ENCODE measurements around the gene C17orf114.

C17orf114 gene

DNA sequence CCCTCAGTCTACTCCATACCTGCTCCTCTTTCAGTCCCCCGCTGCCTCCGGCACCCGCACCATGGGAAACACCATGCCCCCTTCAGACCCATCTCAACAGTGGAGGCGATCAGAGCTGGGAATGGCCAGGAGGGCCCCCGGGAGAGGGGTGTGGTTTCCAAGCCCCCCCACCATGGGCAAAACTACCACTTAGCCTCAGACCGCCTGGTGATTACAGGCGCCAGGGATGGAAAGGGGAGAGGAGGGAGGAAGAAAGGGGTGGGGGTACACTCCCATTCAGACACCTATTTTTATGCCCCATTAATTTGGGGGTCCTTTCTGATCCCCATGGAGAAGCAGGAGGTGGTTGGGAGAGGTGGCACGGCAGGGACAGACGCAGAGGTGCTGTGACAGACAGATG is at the start of gene C17orf114:
TSS of gene C17orf114 (minus strand) at position 101 of the 400 bp plus-strand sequence.
- H3K4me3 ChIP-seq (ENCODE audit: low read length), result no peak within 1 kb of the TSS
- H3K9me3 ChIP-seq (ENCODE audit: low read depth, low read length), result no peaks in the 10 kb centered on the region
- H3K27me3 ChIP-seq (ENCODE audit: insufficient read depth, low read length), result peaks cover 5% of the 10 kb centered on the region
- H3K4me1 ChIP-seq (ENCODE audit: insufficient read depth, low read length), result peaks cover 5% of the 10 kb centered on the region

DNA sequence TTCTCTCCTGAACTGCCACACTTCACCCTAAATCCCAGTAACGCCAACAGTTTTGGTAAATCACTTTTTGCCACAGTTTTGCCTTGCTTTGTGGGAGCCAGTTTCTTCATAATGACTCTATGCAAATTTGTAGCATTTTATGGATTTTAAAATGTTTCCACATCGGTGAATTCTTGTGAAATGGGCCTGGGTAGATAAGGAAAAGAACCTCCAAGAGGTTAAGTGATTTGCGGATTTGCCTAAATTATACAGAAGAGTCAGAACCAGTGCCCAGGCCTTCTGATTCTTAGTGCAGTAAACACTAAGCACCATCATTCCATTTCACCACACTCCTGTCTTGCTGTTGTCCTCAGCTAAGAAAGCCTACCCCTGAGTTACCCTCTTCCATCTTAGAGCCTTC is 49.0 kb upstream of the C17orf114 start:
- no peak overlapping the region for H3K4me3 ChIP-seq (ENCODE audit: low read length)
- H3K27me3 ChIP-seq (ENCODE audit: insufficient read depth, low read length), result no peaks in the 10 kb centered on the region
- H3K9me3 ChIP-seq (ENCODE audit: low read depth, low read length), result no peaks in the 10 kb centered on the region
- peaks cover 25% of the 10 kb centered on the region for H3K4me1 ChIP-seq (ENCODE audit: insufficient read depth, low read length)

DNA sequence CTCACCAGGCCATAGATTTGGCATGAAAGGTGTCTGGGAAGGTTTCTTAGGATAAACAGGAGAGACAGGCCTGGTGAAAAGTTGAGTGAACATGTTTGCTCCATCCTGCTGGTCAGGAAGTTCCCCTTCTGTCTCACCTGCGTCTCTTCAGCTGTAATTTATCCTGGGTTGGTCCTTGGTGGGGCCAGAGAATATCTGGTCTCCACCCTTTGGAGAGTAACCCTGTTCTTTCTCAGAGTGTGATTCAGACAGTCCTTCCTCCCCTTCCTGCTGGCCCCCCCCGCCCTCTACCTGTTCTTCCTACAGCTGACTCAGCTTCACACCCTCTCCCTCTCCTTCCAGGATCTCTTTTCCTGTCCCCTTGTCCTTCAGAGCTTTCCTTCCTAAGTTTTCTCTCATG is 48.1 kb upstream of the C17orf114 start:
- no peak overlapping the region for H3K4me3 ChIP-seq (ENCODE audit: low read length)

DNA sequence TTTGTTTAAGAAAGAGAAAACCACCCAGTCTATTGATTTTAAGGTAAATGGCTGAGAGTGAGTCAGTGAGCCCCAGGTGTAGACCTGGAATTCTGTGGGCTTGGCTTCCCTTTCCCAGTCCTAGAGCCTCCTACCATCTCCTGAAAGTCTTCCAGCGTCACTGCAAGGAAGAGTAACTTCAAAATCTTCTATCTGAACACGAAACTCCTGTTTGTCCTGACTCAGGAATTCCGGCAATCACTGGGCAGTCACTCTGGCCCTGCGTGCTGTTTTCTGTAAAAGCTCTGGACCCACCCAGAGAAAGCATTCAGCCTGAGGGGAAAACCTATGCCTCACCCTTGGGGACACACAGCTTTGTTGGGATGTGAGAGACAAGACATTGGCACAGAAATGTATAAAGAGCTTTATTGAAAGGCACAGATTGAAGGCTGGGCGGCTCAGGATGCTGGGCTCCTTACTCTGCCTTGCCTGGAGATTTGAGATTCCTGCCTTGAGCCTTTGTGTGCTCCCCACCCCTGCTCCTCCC is 46.9 kb upstream of the C17orf114 start:
- peaks cover 45% of the 10 kb centered on the region for H3K4me1 ChIP-seq (ENCODE audit: insufficient read depth, low read length)
- H3K9me3 ChIP-seq (ENCODE audit: low read depth, low read length), result no peaks in the 10 kb centered on the region

More for the DNA sequence above, 48.1 kb upstream of the C17orf114 start:
- no peaks in the 10 kb centered on the region for H3K27me3 ChIP-seq (ENCODE audit: insufficient read depth, low read length)
- no peaks in the 10 kb centered on the region for H3K9me3 ChIP-seq (ENCODE audit: low read depth, low read length)
- peaks cover 33% of the 10 kb centered on the region for H3K4me1 ChIP-seq (ENCODE audit: insufficient read depth, low read length)

DNA sequence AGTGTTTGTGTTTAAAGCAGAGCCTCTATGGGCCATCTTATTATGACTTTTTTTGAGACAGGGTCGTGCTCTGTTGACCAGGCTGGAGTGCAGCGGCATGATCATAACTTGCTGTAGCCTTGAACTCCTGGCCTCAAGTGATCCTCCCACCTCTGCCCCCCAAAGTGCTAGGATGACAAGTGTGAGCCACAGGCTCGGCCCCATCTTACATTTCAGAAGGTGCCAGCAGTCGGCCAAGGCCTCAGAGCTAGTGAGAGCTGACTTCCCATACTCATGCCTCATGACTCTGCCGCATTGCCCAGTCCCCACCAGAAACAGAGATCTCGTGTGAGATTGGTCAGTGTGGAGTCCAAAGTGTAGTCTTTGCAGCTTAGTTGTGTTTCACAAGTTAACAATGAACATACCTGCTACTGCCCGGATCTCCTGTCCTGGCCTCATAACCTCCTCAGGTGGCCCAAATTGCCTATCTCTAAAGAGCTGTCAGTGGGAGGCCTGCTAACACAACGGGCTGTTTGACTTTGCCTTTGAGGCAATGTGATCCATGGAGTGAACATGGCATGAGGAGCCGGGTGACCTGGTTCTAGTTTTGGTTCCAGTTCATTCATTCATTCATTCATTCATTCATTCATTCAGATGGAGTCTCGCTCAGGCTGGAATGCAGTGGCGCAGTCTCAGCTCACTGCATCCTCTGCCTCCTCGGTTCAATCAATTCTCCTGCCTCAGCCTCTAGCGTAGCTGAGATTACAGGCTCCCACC is 44.7 kb upstream of the C17orf114 start:
- Histone ChIP-seq H3K4me3 (ENCODE audit: low read length) (no peak overlapping the region), H3K9me3 (ENCODE audit: low read depth, low read length) (no peaks in the 10 kb centered on the region), H3K4me1 (ENCODE audit: insufficient read depth, low read length) (peaks cover 65% of the 10 kb centered on the region), H3K27me3 (ENCODE audit: insufficient read depth, low read length) (no peaks in the 10 kb centered on the region)

More for the DNA sequence above, 46.9 kb upstream of the C17orf114 start:
- Histone ChIP-seq H3K4me3 (ENCODE audit: low read length) (no peak overlapping the region), H3K27me3 (ENCODE audit: insufficient read depth, low read length) (no peaks in the 10 kb centered on the region)

DNA sequence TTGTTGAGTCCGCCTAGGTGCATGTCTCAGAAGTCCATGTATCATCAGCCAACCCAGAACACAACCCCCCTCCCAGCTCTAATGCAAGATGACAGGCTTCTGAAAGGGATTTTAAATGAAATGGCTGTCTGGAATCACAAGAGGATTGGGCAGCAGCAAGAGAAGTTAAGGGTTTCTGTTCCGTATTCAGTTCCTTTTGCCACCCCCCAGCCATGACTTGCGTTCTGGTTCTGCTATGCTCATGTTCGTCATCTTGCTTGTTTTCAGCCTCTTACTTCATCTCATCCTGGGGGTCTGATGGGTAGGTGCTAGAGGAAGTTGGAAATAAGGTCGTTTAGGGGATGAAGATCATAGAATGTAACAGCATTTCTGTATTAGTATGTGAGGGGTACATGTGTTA is 43.0 kb upstream of the C17orf114 start:
- Histone ChIP-seq H3K27me3 (ENCODE audit: insufficient read depth, low read length) (no peaks in the 10 kb centered on the region), H3K4me1 (ENCODE audit: insufficient read depth, low read length) (peaks cover 61% of the 10 kb centered on the region), H3K9me3 (ENCODE audit: low read depth, low read length) (no peaks in the 10 kb centered on the region), H3K4me3 (ENCODE audit: low read length) (no peak overlapping the region)

DNA sequence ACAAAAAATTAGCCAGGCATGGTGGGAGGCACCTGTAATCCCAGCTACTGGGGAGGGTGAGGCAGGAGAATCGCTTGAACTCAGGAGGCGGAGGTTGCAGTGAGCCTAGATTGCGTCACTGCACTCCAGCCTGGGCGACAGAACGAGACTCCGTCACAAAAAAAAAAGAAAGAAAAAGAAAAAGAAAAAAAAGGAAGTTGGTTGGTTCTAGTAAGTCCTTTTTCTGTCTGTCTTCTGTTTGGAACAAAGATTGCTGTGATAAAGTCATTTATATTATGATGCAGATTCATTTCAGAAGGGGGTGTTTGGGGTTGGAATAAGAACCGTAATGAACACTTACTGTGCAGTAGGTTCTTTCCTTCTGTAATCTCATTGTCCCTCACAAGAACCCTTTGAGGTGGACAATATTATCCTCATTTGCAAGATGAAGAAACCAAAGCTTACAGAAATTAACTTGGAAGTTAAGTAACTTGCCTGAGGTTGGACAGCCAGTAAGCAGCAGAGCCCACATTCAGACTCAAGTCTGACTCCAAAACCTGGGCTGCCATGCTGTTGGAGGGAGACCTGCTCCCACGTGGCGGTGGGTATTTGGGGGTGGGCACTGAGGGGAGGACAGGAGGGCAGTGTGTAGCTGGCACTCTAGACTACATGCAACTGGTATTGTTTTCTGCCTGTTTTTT is 41.3 kb upstream of the C17orf114 start:
- Histone ChIP-seq H3K4me1 (ENCODE audit: insufficient read depth, low read length) (peaks cover 57% of the 10 kb centered on the region), H3K4me3 (ENCODE audit: low read length) (no peak overlapping the region), H3K9me3 (ENCODE audit: low read depth, low read length) (no peaks in the 10 kb centered on the region), H3K27me3 (ENCODE audit: insufficient read depth, low read length) (no peaks in the 10 kb centered on the region)

DNA sequence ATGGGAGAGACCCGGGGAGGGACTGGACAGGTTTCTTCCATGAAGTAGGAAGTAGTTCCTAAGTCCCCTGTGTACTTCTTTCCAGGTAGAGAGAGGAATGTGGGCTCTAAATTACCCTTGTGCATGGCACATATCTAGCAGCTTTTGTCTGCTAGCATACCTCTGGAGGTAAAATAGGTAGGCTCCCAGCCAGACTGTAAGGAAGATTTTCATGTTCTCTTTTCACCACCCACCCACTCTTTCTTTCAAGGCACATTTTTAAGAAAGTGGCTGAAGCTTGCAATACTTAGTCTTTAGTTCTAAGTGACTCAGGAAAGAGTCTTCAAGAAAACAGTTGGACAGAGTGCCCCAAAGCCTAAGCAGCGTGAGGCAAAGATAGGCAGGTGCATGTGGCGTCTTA is 40.2 kb upstream of the C17orf114 start:
- Histone ChIP-seq H3K27me3 (ENCODE audit: insufficient read depth, low read length) (no peaks in the 10 kb centered on the region), H3K4me3 (ENCODE audit: low read length) (no peak overlapping the region), H3K4me1 (ENCODE audit: insufficient read depth, low read length) (peaks cover 57% of the 10 kb centered on the region), H3K9me3 (ENCODE audit: low read depth, low read length) (no peaks in the 10 kb centered on the region)

DNA sequence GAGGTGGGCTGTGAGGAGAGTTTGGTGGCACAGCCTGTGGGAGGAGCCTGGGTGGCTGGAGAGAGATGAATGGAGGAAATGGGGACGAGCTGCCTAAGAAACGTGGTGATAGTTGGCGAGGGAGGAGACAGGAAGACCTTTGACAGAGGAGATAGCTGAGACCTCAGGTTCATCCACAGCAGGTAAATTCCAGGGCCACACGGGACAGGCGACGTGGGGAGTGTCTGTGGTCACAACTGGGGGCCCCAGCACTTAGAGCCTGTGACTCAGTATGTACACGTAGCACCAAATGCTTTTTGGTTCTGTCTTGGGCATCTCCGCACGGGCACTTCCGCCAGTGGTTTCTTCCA is 38.7 kb upstream of the C17orf114 start:
- H3K27me3 ChIP-seq (ENCODE audit: insufficient read depth, low read length), result no peaks in the 10 kb centered on the region
- peaks cover 57% of the 10 kb centered on the region for H3K4me1 ChIP-seq (ENCODE audit: insufficient read depth, low read length)
- H3K4me3 ChIP-seq (ENCODE audit: low read length), result no peak overlapping the region

DNA sequence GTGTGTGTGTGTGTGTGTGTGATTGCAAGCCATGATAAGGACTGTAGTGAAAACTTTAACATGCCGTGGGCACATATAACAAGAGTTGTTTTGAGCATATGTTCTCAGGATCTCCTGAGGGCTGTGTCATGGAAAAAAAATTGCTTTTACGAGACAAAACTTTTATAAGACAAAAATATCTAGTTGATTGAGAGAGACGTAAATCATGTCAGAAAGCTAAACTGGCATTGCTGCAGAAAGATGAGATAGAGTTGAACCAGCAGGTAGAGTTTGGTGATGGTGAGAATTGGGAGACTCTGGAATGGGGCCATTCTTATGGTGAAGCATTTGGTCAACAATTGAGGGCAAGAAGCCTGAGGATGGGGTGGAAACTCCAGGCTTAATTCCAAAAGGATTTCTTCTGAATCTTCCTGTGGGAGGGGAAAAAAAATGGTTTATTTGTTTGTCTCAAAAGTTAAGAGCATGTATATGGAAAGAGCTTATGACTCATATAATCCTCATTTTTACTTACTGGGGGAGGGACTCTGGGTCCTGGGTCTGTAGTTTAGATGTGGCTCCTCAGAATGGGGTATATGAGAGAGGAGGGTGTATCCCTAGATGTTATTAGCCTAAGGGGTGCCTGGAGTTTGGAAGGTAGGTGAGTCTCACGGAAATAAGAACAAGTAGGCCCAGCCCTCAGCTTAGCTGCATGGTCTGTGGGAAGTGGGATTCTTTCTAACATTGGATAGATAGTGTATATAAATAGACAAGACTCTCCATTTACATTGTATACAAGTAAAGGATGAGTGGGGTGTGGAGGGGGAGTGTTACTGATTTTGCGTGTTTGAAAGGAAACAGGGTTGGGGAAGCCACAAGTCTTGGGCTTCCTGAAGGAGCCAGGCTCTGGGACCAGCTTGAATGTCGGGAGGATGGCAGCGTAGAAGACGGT is 38.1 kb upstream of the C17orf114 start:
- H3K4me3 ChIP-seq (ENCODE audit: low read length), result no peak overlapping the region
- H3K9me3 ChIP-seq (ENCODE audit: low read depth, low read length), result no peaks in the 10 kb centered on the region
- H3K27me3 ChIP-seq (ENCODE audit: insufficient read depth, low read length), result no peaks in the 10 kb centered on the region
- peaks cover 57% of the 10 kb centered on the region for H3K4me1 ChIP-seq (ENCODE audit: insufficient read depth, low read length)

More for the DNA sequence above, 38.7 kb upstream of the C17orf114 start:
- H3K9me3 ChIP-seq (ENCODE audit: low read depth, low read length), result no peaks in the 10 kb centered on the region

DNA sequence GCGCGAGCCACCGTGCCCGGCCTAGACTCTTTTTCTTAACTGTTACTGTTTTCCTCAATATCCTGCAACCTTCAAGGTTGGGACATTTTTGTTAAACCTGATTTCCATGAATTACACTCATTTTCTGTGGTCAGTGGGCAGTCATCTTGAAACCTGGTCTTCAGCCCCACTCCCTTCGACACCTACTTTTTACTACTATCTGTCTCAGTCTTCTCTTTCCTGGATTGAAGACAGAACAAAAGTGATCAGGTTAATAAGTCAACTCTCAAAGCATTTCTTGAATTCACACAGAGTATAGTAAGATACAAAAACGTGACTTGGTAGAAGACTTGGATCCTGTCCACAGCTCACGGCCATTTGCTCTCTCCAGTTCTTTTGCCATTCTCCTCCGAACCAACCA is 37.1 kb upstream of the C17orf114 start:
- Histone ChIP-seq H3K4me1 (ENCODE audit: insufficient read depth, low read length) (peaks cover 57% of the 10 kb centered on the region), H3K4me3 (ENCODE audit: low read length) (no peak overlapping the region), H3K27me3 (ENCODE audit: insufficient read depth, low read length) (no peaks in the 10 kb centered on the region), H3K9me3 (ENCODE audit: low read depth, low read length) (no peaks in the 10 kb centered on the region)

DNA sequence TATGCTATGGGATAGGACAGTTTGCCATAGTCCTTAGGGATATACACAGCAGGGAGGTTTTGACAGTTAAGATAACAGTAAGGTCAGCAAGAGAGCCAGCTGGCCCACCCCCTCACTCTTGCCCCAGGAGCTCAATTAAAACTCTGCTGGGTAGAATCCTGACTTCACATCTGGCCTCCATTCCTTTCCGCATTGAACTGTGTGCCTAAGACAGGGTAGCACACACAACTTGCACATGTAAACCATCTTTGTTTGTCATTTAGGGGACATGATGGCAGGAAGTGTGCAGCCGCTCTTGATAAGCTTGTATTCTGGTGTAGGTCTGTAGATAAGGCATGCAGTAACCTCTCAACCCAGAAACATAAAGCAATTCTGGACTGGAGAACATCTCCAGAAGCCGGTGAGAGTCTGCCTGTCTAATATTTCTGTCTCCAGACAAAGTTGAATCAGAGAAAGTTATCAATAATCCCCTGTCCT is 36.2 kb upstream of the C17orf114 start:
- no peaks in the 10 kb centered on the region for H3K27me3 ChIP-seq (ENCODE audit: insufficient read depth, low read length)
- H3K9me3 ChIP-seq (ENCODE audit: low read depth, low read length), result no peaks in the 10 kb centered on the region
- H3K4me3 ChIP-seq (ENCODE audit: low read length), result no peak overlapping the region
- peaks cover 56% of the 10 kb centered on the region for H3K4me1 ChIP-seq (ENCODE audit: insufficient read depth, low read length)

DNA sequence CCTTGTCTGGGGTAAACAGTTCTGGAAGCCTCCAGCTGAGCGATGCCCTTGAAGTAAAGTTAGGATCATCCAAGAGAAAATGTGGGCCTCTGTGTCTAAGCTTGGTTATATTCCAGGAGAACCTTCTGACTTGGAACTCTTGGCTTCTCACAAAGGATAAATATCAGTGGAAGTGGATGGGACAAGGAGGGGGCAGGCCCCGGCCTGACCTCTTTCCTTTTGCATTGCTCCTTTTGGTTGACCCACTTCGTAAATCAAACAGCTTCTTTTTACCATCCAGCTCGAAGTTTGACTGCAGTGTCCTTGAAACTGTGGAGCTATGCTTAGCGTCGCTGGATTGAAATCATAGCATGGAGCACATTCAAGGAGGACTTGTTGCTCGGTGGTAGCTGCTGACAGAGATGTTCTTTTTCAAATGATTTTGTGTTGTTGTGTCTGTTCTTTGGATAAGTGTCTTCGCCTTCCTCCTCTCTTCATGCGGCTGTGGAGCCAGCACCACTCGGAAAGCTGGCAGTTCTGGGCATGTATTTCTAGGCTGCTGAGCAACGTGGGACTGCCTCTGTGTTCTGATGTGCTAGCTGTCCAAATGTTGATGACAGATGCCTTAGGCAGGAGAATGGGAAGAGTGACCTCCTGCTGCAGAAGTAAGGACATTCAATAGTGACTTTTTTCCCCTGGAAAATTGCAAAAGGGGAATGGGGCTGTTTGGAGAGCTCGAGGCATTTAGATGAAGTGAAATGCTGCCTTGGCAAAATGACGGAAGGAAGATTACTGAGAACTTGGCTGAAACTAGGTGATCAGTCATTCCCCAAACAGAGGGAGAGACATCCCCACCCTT is 35.6 kb upstream of the C17orf114 start:
- Histone ChIP-seq H3K4me1 (ENCODE audit: insufficient read depth, low read length) (peaks cover 50% of the 10 kb centered on the region), H3K27me3 (ENCODE audit: insufficient read depth, low read length) (no peaks in the 10 kb centered on the region), H3K4me3 (ENCODE audit: low read length) (no peak overlapping the region), H3K9me3 (ENCODE audit: low read depth, low read length) (no peaks in the 10 kb centered on the region)

DNA sequence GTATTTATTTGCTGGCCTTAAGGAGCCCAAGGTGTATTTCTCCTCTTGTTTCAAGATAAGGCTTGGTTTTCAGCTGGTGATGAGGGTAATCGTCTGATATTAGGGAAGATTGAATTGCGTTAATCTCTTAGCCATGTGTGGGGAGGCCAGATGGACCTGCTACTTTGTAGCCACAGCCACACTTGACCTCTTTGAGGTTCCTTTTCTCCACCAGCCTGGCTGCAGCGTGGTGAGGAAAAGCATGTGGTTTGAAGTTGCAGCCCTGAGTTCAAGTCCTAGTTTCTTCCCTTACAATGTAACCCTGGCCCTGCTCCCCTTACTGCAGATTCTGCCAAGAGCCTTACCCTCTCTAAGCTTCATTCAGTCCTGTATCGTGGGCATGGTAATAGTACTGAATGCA is 34.1 kb upstream of the C17orf114 start:
- Histone ChIP-seq H3K27me3 (ENCODE audit: insufficient read depth, low read length) (no peaks in the 10 kb centered on the region), H3K4me1 (ENCODE audit: insufficient read depth, low read length) (peaks cover 42% of the 10 kb centered on the region), H3K9me3 (ENCODE audit: low read depth, low read length) (no peaks in the 10 kb centered on the region), H3K4me3 (ENCODE audit: low read length) (no peak overlapping the region)

All from mononuclear cell (primary cell).